Heart right ventricle (tissue), 16 donors: ENCODE results near the gene NELL1. TPM values are rescaled to one million over a fixed set of nuclear protein-coding genes. Genes with fewer than 3 reads are reported as not detected.

Experiments
- ATAC-seq, 8 donors: fragments of 200-7000 bp; cut with Tn5 transposase; one replicate each; pipeline ENCODE4 v1.9.1; 2020; ENCODE audit warnings: mild to moderate bottlenecking in 8 of 8, moderate library complexity in 8 of 8, moderate number of reproducible peaks in 1 of 8
- DNase-seq, 2 donors: peaks; one replicate each; pipeline ENCODE4 v3.0.0-alpha.2; 2020
- H3K27ac ChIP-seq, 10 donors: fragments of 200-600 bp; sonication (generic) in 2 of 10; one replicate each; pipeline versions ENCODE4 v1.5.0 to v1.8.0; 2020 to 2022; ENCODE audit warnings: mild to moderate bottlenecking in 3 of 10
- H3K27me3 ChIP-seq, 7 donors: fragments of 200-600 bp; one replicate each; pipeline ENCODE4 v1.8.0; 2021 to 2022; ENCODE audit warnings: mild to moderate bottlenecking in 2 of 7
- H3K36me3 ChIP-seq, 9 donors: fragments of 200-600 bp; sonication (generic) in 1 of 9; one replicate each; pipeline versions ENCODE4 v1.5.0 to v1.8.0; 2020 to 2022; ENCODE audit warnings: mild to moderate bottlenecking in 2 of 9
- H3K4me1 ChIP-seq, 9 donors: fragments of 200-600 bp; sonication (generic) in 1 of 9; one replicate each; pipeline versions ENCODE4 v1.5.0 to v1.8.0; 2020 to 2022; ENCODE audit warnings: mild to moderate bottlenecking in 4 of 9
- H3K4me3 ChIP-seq, 10 donors: fragments of 200-600 bp; sonication (generic) in 2 of 10; one replicate each; pipeline versions ENCODE4 v1.5.0 to v1.8.0; 2020 to 2022; ENCODE audit warnings: mild to moderate bottlenecking in 7 of 10, moderate library complexity in 2 of 10
- H3K9me3 ChIP-seq, 11 donors: fragments of 200-600 bp in 10 of 11; sonication (generic) in 2 of 11; one replicate each; pipeline versions ENCODE4 v1.5.0 to v1.8.0; 2013 to 2022; ENCODE audit warnings: mild to moderate bottlenecking in 2 of 11, control low read depth in 1 of 11, moderate library complexity in 1 of 11
- CTCF ChIP-seq, 9 donors: fragments of 200-600 bp; sonication (generic) in 2 of 9; IDR thresholded peaks; one replicate each; pipeline versions ENCODE4 v1.5.0 to v1.8.0; 2021 to 2022; ENCODE audit warnings: antibody characterized with exemption in 9 of 9, mild to moderate bottlenecking in 5 of 9, moderate library complexity in 1 of 9
- WGBS, 2 donors: extraction: QIAGEN DNeasy Blood & Tissue Kit; methylation state at CpG; one replicate each; pipeline ENCODE4 v1.1.7; 2013; ENCODE audit warnings: inconsistent platforms in 1 of 2; 5-methylcytosine and 5-hydroxymethylcytosine counted together
- intact Hi-C, 10 donors: fragments of 100-400 bp; cut with DNase I; formaldehyde crosslinking; loops; one replicate each; pipeline versions ENCODE4 v1.11.1 to v1.14.2; 2022
- polyA plus RNA-seq, 2 donors: library from polyadenylated mRNA; stranded (reverse); fragments of 200-250 nt; gene quantifications; one replicate each; pipeline ENCODE4 v1.2.3, GENCODE V29; 2013
- total RNA-seq, 10 donors: library from RNA; stranded (reverse); fragmentation: NEBNext Ultra II Directional in 3 of 10; extraction: Animal tissue kit (Norgen Biotek cat#: 25700) in 3 of 10; gene quantifications; one replicate each; pipeline versions ENCODE4 v1.2.1 to v1.2.4, GENCODE V29; 2021 to 2023
- donor health status: Arrhythmogenic right ventricular cardiomyopathy.
- donor health status: ischemic (EF 13 %, LVEDD 7.1; RV severe dilation, severe dysfunction).
- donor health status: healthy with polysubstance abuse.
- donor health status: DM: no; HTN: yes; CAD: no.
- donor health status: DM: no; HTN: no; CAD: no.
- donor health status: ischemic (EF 25% LVEDD 6.9; RV normal size, moderate dysfunction).
- donor health status: ischemic (EF 25% LVEDD 5.7; RV mildly dilated, moderate dysfunction).
- donor health status: healthy.
- donor health status: DM: yes; HTN: yes; CAD: no.
- donor health status: Ischemic cardiomyopathy.
- donor health status: ischemic (EF 35%, LVEDD 5.7; RV mildly dilated, moderate dysfunction).
- donor health status: nonischemic (EF 11% LVEDD 7.7; RV severe dilation, severe dysfunction).
- donor health status: DM: yes; HTN: yes; CAD: no.
- donor health status: PGD.
- donor health status: ischemic (EF 29% LVEDD 5.4; RV normal size, mild dysfunction).
- donor health status: nonischemic (EF 23%, LVEDD 6.1; RV moderate dilation, normal function).

NELL1 gene
- total and polyA plus RNA-seq, 12 donors: not detected

DNA sequence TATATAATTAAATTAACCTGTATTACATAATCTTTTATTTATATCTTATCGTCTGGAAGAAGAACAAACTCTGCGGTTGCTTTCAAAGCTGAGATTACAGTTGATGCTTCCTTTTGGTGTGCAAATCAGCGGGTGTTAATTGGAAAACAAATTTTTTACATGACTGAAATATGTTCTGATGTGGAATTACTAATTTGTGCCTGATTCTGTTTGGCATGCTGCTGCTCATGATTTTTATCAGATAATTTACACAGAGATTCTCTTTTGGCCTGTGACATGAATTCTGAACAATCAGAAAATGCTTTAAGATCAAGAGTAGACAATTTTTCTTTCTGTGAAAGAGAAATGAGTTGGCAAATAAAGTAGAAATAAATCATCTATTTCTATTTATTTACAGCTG lies 510.8 kb downstream of the NELL1 start:
- H3K27me3 ChIP-seq: no peaks in the 10 kb centered on the region
- no peaks in the 10 kb centered on the region for H3K4me1 ChIP-seq
- no peak for DNase-seq
- ATAC-seq: no peak
- TF ChIP-seq CTCF (IDR thresholded peaks at IDR 0.05): no peak
- H3K36me3 ChIP-seq: no peaks in the 10 kb centered on the region
- WGBS, 2 donors: 48 to 60% methylated on average over 3 of the region's 3 CpGs
- no peak overlapping the region for H3K27ac ChIP-seq
- intact Hi-C loops: no loop called here
- no peaks in the 10 kb centered on the region for H3K9me3 ChIP-seq
- no peak overlapping the region for H3K4me3 ChIP-seq

DNA sequence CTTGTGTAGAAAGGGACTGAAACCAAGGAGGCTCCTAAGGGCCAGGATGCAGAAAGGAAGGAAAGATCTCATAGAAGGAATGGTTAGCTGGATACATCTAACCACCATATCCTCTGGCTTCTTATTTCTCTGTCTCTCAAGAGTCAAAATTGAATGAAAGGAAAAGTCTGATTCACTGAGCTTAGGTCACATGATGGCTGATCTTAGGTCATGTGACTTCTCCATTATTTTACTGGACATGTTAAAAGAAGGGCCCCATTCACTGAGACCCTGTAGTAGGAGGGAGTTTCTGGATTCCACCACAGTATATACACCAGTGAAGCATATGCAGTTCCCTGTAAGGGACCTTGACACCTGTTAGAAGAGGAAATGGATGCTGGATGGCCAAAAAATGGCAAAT lies 516.6 kb downstream of the NELL1 start:
- TF ChIP-seq CTCF (IDR thresholded peaks at IDR 0.05): no peak
- DNase-seq (no peak), ATAC-seq (no peak)
- no peaks in the 10 kb centered on the region for H3K36me3 ChIP-seq
- H3K4me3 ChIP-seq: no peak overlapping the region
- intact Hi-C loops: no loop called here
- H3K9me3 ChIP-seq: no peaks in the 10 kb centered on the region
- no peaks in the 10 kb centered on the region for H3K4me1 ChIP-seq
- H3K27me3 ChIP-seq: no peaks in the 10 kb centered on the region
- H3K27ac ChIP-seq: no peak overlapping the region

DNA sequence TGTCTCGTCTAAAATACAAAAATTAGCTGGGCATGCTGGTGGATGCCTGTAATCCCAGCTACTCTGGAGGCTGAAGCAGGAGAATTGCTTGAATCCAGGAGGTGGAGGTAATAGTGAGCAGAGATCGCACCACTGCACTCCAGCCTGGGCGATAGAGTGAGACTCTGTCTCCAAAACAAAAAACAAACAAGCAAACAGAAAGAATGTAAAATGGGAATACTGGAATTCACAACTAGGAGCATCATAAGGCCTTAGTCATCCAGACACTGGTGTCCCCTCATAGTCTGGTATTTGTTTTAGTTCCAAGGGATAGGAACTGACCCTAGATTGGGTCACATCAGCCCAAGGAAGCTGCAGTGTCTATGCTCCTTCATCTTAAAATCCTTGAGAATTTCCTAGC lies 520.8 kb downstream of the NELL1 start:
- TF ChIP-seq CTCF (IDR thresholded peaks at IDR 0.05): no peak
- intact Hi-C loops: no loop called here
- no peak overlapping the region for H3K4me3 ChIP-seq
- WGBS, 2 donors: 83 to 87% methylated on average over 3 of the region's 3 CpGs
- no peaks in the 10 kb centered on the region for H3K27me3 ChIP-seq
- no peak overlapping the region for H3K27ac ChIP-seq
- no peak for ATAC-seq
- no peaks in the 10 kb centered on the region for H3K9me3 ChIP-seq
- no peaks in the 10 kb centered on the region for H3K4me1 ChIP-seq
- no peak for DNase-seq
- no peaks in the 10 kb centered on the region for H3K36me3 ChIP-seq

DNA sequence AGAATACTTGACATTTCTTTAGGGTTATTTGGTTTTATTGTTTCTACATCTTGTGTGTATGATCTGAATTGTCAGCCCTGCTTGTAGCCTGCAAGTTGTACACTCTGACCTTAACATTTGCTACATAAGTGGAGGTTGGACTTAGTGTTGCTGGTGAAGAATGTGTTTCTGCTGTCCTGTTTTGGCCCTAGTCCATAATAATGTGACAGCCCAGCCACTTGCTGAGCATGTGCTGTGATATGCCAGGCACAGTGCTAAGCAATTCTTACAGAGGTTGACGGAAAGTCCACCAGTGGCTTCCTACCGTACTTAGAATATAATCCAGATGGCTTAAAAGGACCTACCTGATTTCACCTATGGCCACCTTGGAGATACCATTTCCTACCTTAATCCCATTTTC lies 526.6 kb downstream of the NELL1 start:
- H3K27ac ChIP-seq: no peak overlapping the region
- H3K27me3 ChIP-seq: no peaks in the 10 kb centered on the region
- no peak for TF ChIP-seq CTCF (IDR thresholded peaks at IDR 0.05)
- H3K36me3 ChIP-seq: no peaks in the 10 kb centered on the region
- H3K4me3 ChIP-seq: no peak overlapping the region
- ATAC-seq: peak in 3 of 8 donors; percentile 17 to 69 (median 51)
- no peaks in the 10 kb centered on the region for H3K4me1 ChIP-seq
- DNase-seq: no peak
- peaks cover 0 to 10% (median 0%) of the 10 kb centered on the region in 11 donors for H3K9me3 ChIP-seq
- intact Hi-C loops: no loop called here
- WGBS, 2 donors: 28 to 40% methylated on average over 2 of the region's 2 CpGs

DNA sequence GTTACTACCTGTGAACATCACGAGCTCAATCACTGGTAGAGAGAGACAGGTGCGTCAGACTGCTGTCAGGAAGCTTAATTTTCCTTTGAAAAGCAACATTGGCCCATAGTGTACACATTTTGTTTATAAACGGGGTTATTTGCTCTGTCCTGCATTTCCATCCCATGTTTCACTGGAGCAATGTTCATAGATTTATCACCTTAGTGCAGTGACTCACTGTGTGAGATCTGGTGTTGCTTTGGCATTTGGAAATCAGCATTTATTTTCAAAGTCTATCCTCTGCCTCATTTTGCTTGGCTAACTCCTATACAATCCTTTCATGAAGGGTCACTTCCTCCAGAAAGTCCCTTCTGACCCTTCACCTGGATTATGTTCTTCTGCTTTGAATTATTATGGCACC lies 529.1 kb downstream of the NELL1 start:
- DNase-seq (no peak), ATAC-seq (no peak)
- H3K36me3 ChIP-seq: no peaks in the 10 kb centered on the region
- no peaks in the 10 kb centered on the region for H3K4me1 ChIP-seq
- no peak overlapping the region for H3K27ac ChIP-seq
- intact Hi-C loops: no loop called here
- WGBS, 2 donors: 68 to 71% methylated on average over 3 of the region's 3 CpGs
- H3K27me3 ChIP-seq: no peaks in the 10 kb centered on the region
- H3K9me3 ChIP-seq: peaks cover 0 to 20% (median 0%) of the 10 kb centered on the region in 11 donors
- TF ChIP-seq CTCF (IDR thresholded peaks at IDR 0.05): no peak
- no peak overlapping the region for H3K4me3 ChIP-seq
